SK-N-MC (cell line): ENCODE data around the gene CCIN.

Experiments used
- EZH2 ChIP-seq: fragments of 200-600 bp; sonication (generic); IDR thresholded peaks from one replicate; pipeline ENCODE4 v1.6.1; 2017; ENCODE audit warnings: antibody characterized with exemption
- FOXP2 ChIP-seq: optimal IDR thresholded peaks from 2 replicates; pipeline ENCODE3; 2011; ENCODE audit warnings: mild to moderate bottlenecking, moderate library complexity; ENCODE audit not compliant: insufficient read depth; ENCODE audit errors: extremely low read length, control extremely low read depth
- POLR2AphosphoS5 ChIP-seq: IDR thresholded peaks from 2 replicates; pipeline ENCODE4 v1.6.1; 2012; ENCODE audit warnings: mild to moderate bottlenecking, low read depth, low read length, borderline replicate concordance

GRCh38 chr9:36218011-36218410, 48.8 kb downstream of the CCIN start:
- TF ChIP-seq POLR2AphosphoS5, result no peak
- no peak for TF ChIP-seq EZH2
- no peak for TF ChIP-seq FOXP2
